Naive thymus-derived CD4-positive, alpha-beta T cell (primary cell): ENCODE results near the gene ANKRD36B. TPM values are rescaled to one million over a fixed set of nuclear protein-coding genes. Genes with fewer than 3 reads are reported as not detected.
"Not testable (repeated sequence)": the region's sequence is repeated elsewhere in the genome, so short reads cannot be mapped to it uniquely, and the experiment has no call there.

Experiments
- ATAC-seq: fragments of 150-1000 bp; cut with Tn5 transposase; 2 replicates; pipeline ENCODE4 v1.10.0; 2021; ENCODE audit warnings: mild to moderate bottlenecking, moderate library complexity
- CTCF ChIA-PET: fragments of 350-600 bp; sonication (Branson Sonifier 250); formaldehyde crosslinking; loops from one replicate; lab custom pipeline; 2021; ENCODE audit warnings: antibody characterized with exemption; lab: Charles Lee
- POLR2A ChIA-PET: fragments of 350-600 bp; sonication (Branson Sonifier 250); formaldehyde crosslinking; loops from one replicate; lab custom pipeline; 2021; ENCODE audit warnings: antibody characterized with exemption, inconsistent platforms; lab: Charles Lee
- DNase-seq, 9 donors: peaks; one replicate each; pipeline versions ENCODE4 v3.0.0 to v3.0.0-alpha.2; 2020 to 2022; ENCODE audit warnings: mixed read lengths in 1 of 9
- H3K27ac ChIP-seq: one replicate; pipeline ENCODE4 v1.7.0; 2013; ENCODE audit warnings: mild to moderate bottlenecking, low read depth, low read length, moderate library complexity
- H3K27me3 ChIP-seq, 2 donors: one replicate each; pipeline ENCODE4 v1.7.0; 2013; ENCODE audit warnings: low read length in 2 of 2, mild to moderate bottlenecking in 2 of 2, moderate library complexity in 2 of 2; ENCODE audit not compliant: control insufficient read depth in 2 of 2, insufficient read depth in 2 of 2
- H3K36me3 ChIP-seq, 3 experiments: 1 replicate in 2 of 3; 2 replicates in 1 of 3; pipeline ENCODE4 v1.7.0; 2013; ENCODE audit warnings: low read length in 3 of 3, mild to moderate bottlenecking in 3 of 3, moderate library complexity in 1 of 3; ENCODE audit not compliant: insufficient read depth in 3 of 3, control insufficient read depth in 2 of 3
- H3K4me1 ChIP-seq, 2 donors: one replicate each; pipeline ENCODE4 v1.7.0; 2013; ENCODE audit warnings: low read length in 2 of 2, mild to moderate bottlenecking in 2 of 2, moderate library complexity in 1 of 2; ENCODE audit not compliant: control insufficient read depth in 2 of 2, insufficient read depth in 2 of 2
- H3K4me3 ChIP-seq: 2 replicates; pipeline ENCODE4 v1.7.0; 2013; ENCODE audit warnings: mild to moderate bottlenecking, low read length
- H3K9me3 ChIP-seq, 3 experiments: 1 replicate in 2 of 3; 2 replicates in 1 of 3; pipeline ENCODE4 v1.7.0; 2013; ENCODE audit warnings: low read length in 3 of 3; ENCODE audit not compliant: control insufficient read depth in 2 of 3
- H3K27ac Mint-ChIP-seq, 9 donors: one replicate each; pipeline ENCODE4 v1.8.0; 2020 to 2022; ENCODE audit warnings: mixed read lengths in 9 of 9, mild to moderate bottlenecking in 8 of 9, moderate library complexity in 5 of 9, inconsistent platforms in 2 of 9
- H3K27me3 Mint-ChIP-seq, 5 donors: one replicate each; pipeline ENCODE4 v1.8.0; 2021 to 2022; ENCODE audit warnings: mixed read lengths in 5 of 5, mild to moderate bottlenecking in 1 of 5
- H3K36me3 Mint-ChIP-seq, 5 donors: one replicate each; pipeline ENCODE4 v1.8.0; 2020 to 2022; ENCODE audit warnings: mixed read lengths in 5 of 5, mild to moderate bottlenecking in 3 of 5, inconsistent platforms in 1 of 5
- H3K4me1 Mint-ChIP-seq, 7 donors: one replicate each; pipeline ENCODE4 v1.8.0; 2020 to 2022; ENCODE audit warnings: mixed read lengths in 7 of 7, mild to moderate bottlenecking in 3 of 7, inconsistent platforms in 1 of 7
- H3K4me3 Mint-ChIP-seq, 10 donors: one replicate each; pipeline ENCODE4 v1.8.0; 2020 to 2022; ENCODE audit warnings: mild to moderate bottlenecking in 10 of 10, mixed read lengths in 10 of 10, moderate library complexity in 6 of 10, inconsistent platforms in 2 of 10
- H3K9me3 Mint-ChIP-seq, 11 donors: one replicate each; pipeline ENCODE4 v1.8.0; 2020 to 2022; ENCODE audit warnings: mixed read lengths in 11 of 11, mild to moderate bottlenecking in 4 of 11, inconsistent platforms in 1 of 11, moderate library complexity in 1 of 11
- intact Hi-C, 2 donors: fragments of 100-400 bp; cut with micrococcal nuclease; formaldehyde crosslinking; loops; one replicate each; pipeline ENCODE4 v1.15.1; 2023
- polyA plus RNA-seq, 2 donors: library from polyadenylated mRNA; unstranded; fragments of 300-500 nt; fragmentation: Illumina TruSeq; gene quantifications; one replicate each; pipeline ENCODE4 v1.2.3, GENCODE V29; 2021
- total RNA-seq, 6 experiments: library from RNA in 5 of 6; stranded (reverse) in 5 of 6; gene quantifications; 1 replicate in 5 of 6; 2 replicates in 1 of 6; pipeline ENCODE4 v1.2.3 and lab custom pipeline; 2021 to 2026

The ANKRD36B gene
- total and polyA plus RNA-seq, 7 experiments from 2014 or later = 17.1 to 81.3 (median 70.6) TPM

DNA sequence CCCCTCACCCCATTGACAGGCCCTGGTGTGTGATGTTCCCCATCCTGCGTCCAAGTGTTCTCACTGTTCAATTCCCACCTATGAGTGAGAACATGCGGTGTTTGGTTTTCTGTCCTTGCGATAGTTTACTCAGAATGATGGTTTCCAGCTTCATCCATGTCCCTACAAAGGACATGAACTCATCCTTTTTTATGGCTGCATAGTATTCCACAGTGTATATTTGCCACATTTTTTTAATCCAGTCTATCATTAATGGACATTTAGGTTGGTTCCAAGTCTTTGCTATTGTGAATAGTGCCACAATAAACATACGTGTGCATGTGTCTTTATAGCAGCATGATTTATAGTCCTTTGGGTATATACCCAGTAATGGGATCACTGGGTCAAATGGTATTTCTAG, 6.5 kb upstream of the ANKRD36B start:
- H3K27me3 ChIP-seq, POLR2A ChIA-PET, H3K9me3 ChIP-seq, H3K36me3 Mint-ChIP-seq, ATAC-seq, intact Hi-C loops, H3K4me1 ChIP-seq, CTCF ChIA-PET, H3K36me3 ChIP-seq, H3K9me3 Mint-ChIP-seq, H3K4me3 Mint-ChIP-seq, H3K27ac ChIP-seq, H3K27ac Mint-ChIP-seq, H3K4me3 ChIP-seq, DNase-seq: not testable (repeated sequence)
- H3K4me1 Mint-ChIP-seq = peaks cover 0 to 11% (median 0%) of the 10 kb centered on the region in 7 donors
- peaks cover 0 to 71% (median 3%) of the 10 kb centered on the region in 5 donors for H3K27me3 Mint-ChIP-seq

DNA sequence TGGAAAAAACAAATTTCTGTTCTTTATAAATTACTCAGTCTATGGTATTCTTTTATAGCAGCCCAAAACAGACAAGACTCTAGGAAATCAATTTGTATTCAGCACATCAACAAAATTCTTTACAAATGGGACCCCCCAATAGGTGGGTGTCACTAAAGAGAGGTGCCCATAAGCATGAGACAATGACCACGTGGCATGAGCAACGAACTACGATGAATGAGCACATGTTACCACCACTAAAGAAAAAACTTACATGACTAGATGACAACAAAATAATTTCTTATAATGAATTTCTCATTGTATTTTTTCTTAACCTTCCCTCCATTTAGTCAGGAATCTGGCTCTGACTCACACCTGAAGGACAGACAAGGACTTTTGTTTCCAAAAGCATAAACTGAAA, 3.8 kb upstream of the ANKRD36B start:
- H3K36me3 Mint-ChIP-seq, ATAC-seq, DNase-seq, POLR2A ChIA-PET, H3K4me1 Mint-ChIP-seq, H3K36me3 ChIP-seq, intact Hi-C loops, H3K9me3 ChIP-seq, H3K4me3 ChIP-seq, H3K9me3 Mint-ChIP-seq, H3K27ac Mint-ChIP-seq, H3K4me1 ChIP-seq, H3K4me3 Mint-ChIP-seq, CTCF ChIA-PET, H3K27ac ChIP-seq, H3K27me3 ChIP-seq: not testable (repeated sequence)
- peaks cover 0 to 50% (median 0%) of the 10 kb centered on the region in 5 donors for H3K27me3 Mint-ChIP-seq

DNA sequence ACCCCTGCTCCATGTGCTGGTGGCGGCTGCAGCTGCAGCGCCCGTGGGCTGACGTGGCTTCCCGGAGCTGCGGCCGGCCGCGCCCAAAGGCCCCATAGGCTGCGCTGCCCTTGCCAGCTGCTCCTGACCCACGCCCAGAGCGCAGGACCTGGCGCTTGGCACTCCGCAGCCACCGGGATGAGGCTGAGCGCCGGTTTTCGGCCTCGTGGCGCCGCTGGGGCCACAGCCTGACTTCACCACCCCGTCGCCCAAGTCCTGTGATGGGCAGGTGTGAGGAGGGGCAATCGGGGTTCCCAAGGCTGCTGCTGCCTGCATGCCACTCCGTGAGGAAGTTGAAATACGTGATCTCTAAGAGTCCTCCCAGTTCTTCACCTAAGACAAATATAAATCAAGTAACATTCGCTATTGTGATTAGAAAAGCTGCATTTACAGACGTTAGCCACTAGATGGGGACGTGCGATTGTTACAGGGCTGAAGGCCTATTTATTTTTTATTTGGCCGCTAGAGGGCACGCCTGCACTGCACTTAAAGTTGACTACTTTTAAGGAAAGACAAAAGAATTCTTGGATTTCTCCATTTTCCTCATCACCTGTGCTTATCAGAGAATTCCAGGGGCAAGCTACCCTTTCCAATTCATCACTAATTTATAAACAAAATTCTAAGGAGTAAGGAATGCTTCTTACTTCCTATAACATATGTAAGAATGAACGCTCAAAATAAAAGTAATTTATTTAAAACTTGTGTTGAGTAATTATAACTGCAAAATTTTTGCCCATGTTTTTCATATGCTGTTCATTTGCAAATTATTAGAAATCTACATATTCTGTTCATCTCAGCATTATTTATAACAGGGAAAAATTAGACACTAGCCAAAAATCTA, 1.1 kb upstream of the ANKRD36B start:
- ChIA-PET CTCF (interaction anchor here (0.7 to 3.0 kb wide), 10 partner anchors 10 to 124 kb away, joined by 3 to 72 read pairs (median 4); partner anchors contain the start of gene ACTR1B), POLR2A (interaction anchor here (1.3 to 2.9 kb wide), 6 partner anchors 55 to 123 kb away, joined by 3 to 29 read pairs (median 7); partner anchors contain the start of genes ACTR1B, COX5B and ZAP70)
- Histone ChIP-seq H3K4me3 (peak overlapping the region; percentile 61), H3K27ac (peak overlapping the region; percentile 87)
- H3K9me3 ChIP-seq, H3K4me1 ChIP-seq, H3K4me1 Mint-ChIP-seq, H3K9me3 Mint-ChIP-seq, H3K27me3 ChIP-seq, H3K36me3 ChIP-seq, H3K36me3 Mint-ChIP-seq: not testable (repeated sequence)
- DNase-seq (peak; percentile 28 to 87 (median 83)), ATAC-seq (peak; percentile 92)
- Mint-ChIP-seq H3K27me3 (peaks cover 0 to 28% (median 0%) of the 10 kb centered on the region in 5 donors), H3K27ac (peak overlapping the region; percentile 72 to 96 (median 85)), H3K4me3 (peak overlapping the region; percentile 78 to 96 (median 88))
- intact Hi-C loops = loop anchor here (1.0 kb wide), 4 partner anchors 55 to 158 kb away; partner anchors contain the start of gene ACTR1B (in 2 of the 2)

DNA sequence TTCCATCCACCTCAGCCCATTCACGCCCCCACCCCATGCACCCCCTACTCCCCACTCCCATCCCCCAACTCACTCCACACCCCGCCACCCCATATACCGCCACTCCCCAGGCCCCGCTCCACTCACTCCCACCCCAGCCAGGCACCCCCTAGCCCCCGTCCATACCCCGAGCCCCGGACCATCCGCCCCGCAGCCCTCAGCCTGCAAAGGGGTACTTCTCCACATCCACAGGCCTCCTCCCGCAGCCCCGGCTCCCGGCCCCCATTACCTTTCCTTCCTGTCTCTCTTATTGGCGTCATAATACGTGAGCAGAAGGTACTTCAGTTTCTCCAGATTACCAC, 450 bp downstream of the ANKRD36B start:
- H3K9me3 ChIP-seq, H3K27me3 ChIP-seq, ATAC-seq, intact Hi-C loops, DNase-seq, H3K36me3 Mint-ChIP-seq, H3K9me3 Mint-ChIP-seq, H3K4me1 ChIP-seq, H3K36me3 ChIP-seq, H3K4me1 Mint-ChIP-seq: not testable (repeated sequence)
- Mint-ChIP-seq H3K4me3 (peak overlapping the region; percentile 95 to 100 (median 99)), H3K27me3 (peaks cover 0 to 18% (median 0%) of the 10 kb centered on the region in 5 donors), H3K27ac (peak overlapping the region; percentile 94 to 100 (median 98))
- ChIA-PET CTCF (interaction anchor here (3.0 kb wide), 1 partner anchor 109 kb away, joined by 72 read pairs; no protein-coding TSS in a partner anchor), POLR2A (interaction anchor here (2.0 to 2.9 kb wide), 3 partner anchors 57 to 108 kb away, joined by 7 to 29 read pairs (median 24); partner anchors contain the start of genes ACTR1B and COX5B)
- Histone ChIP-seq H3K4me3 (peak overlapping the region; percentile 54), H3K27ac (peak overlapping the region; percentile 87)

DNA sequence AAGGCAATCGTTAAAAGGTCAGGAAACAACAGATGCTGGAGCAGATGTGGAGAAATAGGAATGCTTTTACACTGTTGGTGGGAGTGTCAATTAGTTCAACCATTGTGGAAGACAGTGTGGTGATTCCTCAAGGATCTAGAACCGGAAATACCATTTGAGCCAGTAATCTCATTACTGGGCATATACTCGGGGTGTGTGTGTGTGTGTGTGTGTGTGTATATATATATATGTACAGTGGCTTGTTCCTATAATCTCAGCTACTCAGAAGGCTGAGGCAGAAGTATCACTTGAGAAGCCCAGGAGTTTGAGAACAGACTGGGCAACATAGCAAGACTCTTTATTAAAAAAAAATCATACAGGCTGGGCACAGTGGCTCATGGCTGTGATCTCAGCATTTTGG, 24.0 kb downstream of the ANKRD36B start:
- H3K27ac ChIP-seq, H3K36me3 ChIP-seq, CTCF ChIA-PET, H3K4me1 Mint-ChIP-seq, H3K27me3 ChIP-seq, H3K4me3 ChIP-seq, POLR2A ChIA-PET, DNase-seq, H3K4me3 Mint-ChIP-seq, ATAC-seq, H3K9me3 Mint-ChIP-seq, H3K27ac Mint-ChIP-seq, H3K4me1 ChIP-seq, H3K9me3 ChIP-seq, H3K27me3 Mint-ChIP-seq, intact Hi-C loops: not testable (repeated sequence)
- H3K36me3 Mint-ChIP-seq = peaks cover 0 to 16% (median 6%) of the 10 kb centered on the region in 5 donors

DNA sequence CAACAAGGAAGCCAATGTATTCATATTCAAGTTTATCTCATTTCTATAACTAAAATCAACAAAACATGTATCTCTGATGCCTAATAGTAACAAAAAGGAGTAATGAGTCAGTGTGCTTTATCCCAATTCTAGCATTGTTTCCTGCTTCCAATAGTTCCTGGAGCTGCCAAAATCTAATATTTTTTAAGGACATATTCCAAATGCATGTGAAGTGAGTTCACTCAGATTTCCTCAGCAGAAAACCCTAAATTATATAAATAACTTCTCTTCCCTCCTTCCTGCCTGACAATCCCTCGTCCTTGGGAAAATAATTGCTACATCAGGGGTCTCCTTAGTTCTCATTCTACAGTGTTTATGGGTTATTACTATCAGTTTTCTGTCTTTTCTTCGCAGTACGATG, 37.3 kb downstream of the ANKRD36B start:
- H3K9me3 ChIP-seq, H3K4me1 ChIP-seq, H3K27ac ChIP-seq, H3K4me3 Mint-ChIP-seq, POLR2A ChIA-PET, H3K9me3 Mint-ChIP-seq, H3K27me3 Mint-ChIP-seq, H3K4me3 ChIP-seq, DNase-seq, intact Hi-C loops, H3K4me1 Mint-ChIP-seq, H3K27ac Mint-ChIP-seq, CTCF ChIA-PET, ATAC-seq, H3K27me3 ChIP-seq: not testable (repeated sequence)
- peaks cover 0 to 20% (median 0%) of the 10 kb centered on the region in 3 experiments for H3K36me3 ChIP-seq
- peaks cover 22 to 51% (median 33%) of the 10 kb centered on the region in 5 donors for H3K36me3 Mint-ChIP-seq
